SK-N-SH (cell line): ENCODE results near the gene CDC25B. TPM values are rescaled to one million over a fixed set of nuclear protein-coding genes. Genes with fewer than 3 reads are reported as not detected.

Experiments
- CTCF ChIA-PET: fragments of 300-600, 350-600 bp; formaldehyde crosslinking; extraction: SDS; loops from one replicate; lab custom pipeline; 2021; lab: Yijun Ruan, JAX
- POLR2A ChIA-PET: fragments of 350-600 bp; sonication (Branson Sonifier 250); formaldehyde crosslinking; extraction: SDS; loops from one replicate; lab custom pipeline; 2020; ENCODE audit warnings: antibody characterized with exemption, inconsistent platforms; lab: Yijun Ruan, JAX
- DNase-seq: peaks from one replicate; pipeline ENCODE4 v3.0.0; 2012
- H2AFZ ChIP-seq: fragments of 200-600 bp; sonication (generic); 2 replicates; pipeline ENCODE4 v1.8.1; 2016; ENCODE audit warnings: antibody characterized with exemption, mild to moderate bottlenecking, low read depth
- H3F3A ChIP-seq: fragments of 200-600 bp; sonication (generic); replicated peaks from 2 replicates; pipeline ENCODE3; 2016; ENCODE audit warnings: antibody characterized with exemption, mild to moderate bottlenecking; ENCODE audit not compliant: insufficient read depth
- H3K27ac ChIP-seq, 2 experiments: fragments of 200-500 bp in 1 of 2; fragments of 200-600 bp in 1 of 2; sonication (Bioruptor generic) in 1 of 2; sonication (generic), shearing (Covaris generic) in 1 of 2; 2 replicates each; pipeline versions ENCODE4 v1.5.1 to v1.6.1; 2014 to 2016; ENCODE audit warnings: low read depth in 2 of 2, inconsistent platforms in 1 of 2, low read length in 1 of 2, mild to moderate bottlenecking in 1 of 2, mixed read lengths in 1 of 2
- H3K27me3 ChIP-seq: fragments of 200-600 bp; sonication (generic), shearing (Covaris generic); 2 replicates; pipeline ENCODE4 v1.6.1; 2016; ENCODE audit warnings: mixed run types; ENCODE audit not compliant: insufficient read depth
- H3K36me3 ChIP-seq, 2 experiments: fragments of 200-500 bp in 1 of 2; fragments of 200-600 bp in 1 of 2; sonication (Bioruptor generic) in 1 of 2; sonication (generic) in 1 of 2; replicated peaks in 1 of 2; 2 replicates each; pipeline versions ENCODE3 to v1.5.1; 2014 to 2016; ENCODE audit warnings: low read length in 1 of 2, mild to moderate bottlenecking in 1 of 2; ENCODE audit not compliant: insufficient read depth in 2 of 2, control insufficient read depth in 1 of 2
- H3K4me1 ChIP-seq, 2 experiments: fragments of 200-500 bp in 1 of 2; fragments of 200-600 bp in 1 of 2; sonication (Bioruptor generic) in 1 of 2; sonication (generic), shearing (Covaris generic) in 1 of 2; 2 replicates each; pipeline versions ENCODE4 v1.5.1 to v1.6.1; 2014 to 2016; ENCODE audit warnings: low read depth in 1 of 2, low read length in 1 of 2, mixed run types in 1 of 2; ENCODE audit not compliant: insufficient read depth in 2 of 2, control insufficient read depth in 1 of 2
- H3K4me2 ChIP-seq: fragments of 200-600 bp; sonication (generic), shearing (Covaris generic); 2 replicates; pipeline ENCODE4 v1.6.1; 2017; ENCODE audit warnings: mixed run types
- H3K4me3 ChIP-seq, 2 experiments: fragments of 200-500 bp in 1 of 2; fragments of 200-600 bp in 1 of 2; sonication (Bioruptor generic) in 1 of 2; sonication (generic), shearing (Covaris generic) in 1 of 2; 2 replicates each; pipeline versions ENCODE4 v1.5.1 to v1.8.1; 2014 to 2016; ENCODE audit warnings: low read depth in 2 of 2, inconsistent platforms in 1 of 2, low read length in 1 of 2, mild to moderate bottlenecking in 1 of 2, mixed read lengths in 1 of 2, moderate library complexity in 1 of 2
- H3K79me2 ChIP-seq: fragments of 200-600 bp; sonication (generic); 2 replicates; pipeline ENCODE4 v1.8.1; 2017; ENCODE audit warnings: mild to moderate bottlenecking; ENCODE audit not compliant: insufficient read depth
- H3K9ac ChIP-seq: fragments of 200-600 bp; sonication (generic); 2 replicates; pipeline ENCODE4 v1.6.1; 2017; ENCODE audit warnings: mixed run types
- H3K9me2 ChIP-seq: fragments of 200-600 bp; sonication (generic); 2 replicates; pipeline ENCODE4 v1.6.1; 2017; ENCODE audit warnings: mixed run types
- H3K9me3 ChIP-seq: fragments of 200-600 bp; sonication (generic); 2 replicates; pipeline ENCODE4 v1.6.1; 2017; ENCODE audit warnings: mixed run types, mild to moderate bottlenecking, moderate library complexity
- H4K20me1 ChIP-seq: fragments of 200-600 bp; sonication (generic); 2 replicates; pipeline ENCODE4 v1.6.1; 2017; ENCODE audit warnings: mild to moderate bottlenecking, mixed run types; ENCODE audit not compliant: insufficient read depth
- ELF1 ChIP-seq: IDR thresholded peaks from 2 replicates; pipeline ENCODE4 v1.4.0; 2012
- EP300 ChIP-seq, 2 experiments: IDR thresholded peaks; 2 replicates each; pipeline versions ENCODE4 v1.4.0 to v1.6.1; 2012; ENCODE audit warnings: borderline replicate concordance in 1 of 2, low read depth in 1 of 2, low read length in 1 of 2
- EZH2phosphoT487 ChIP-seq: fragments of 200-600 bp; sonication (generic); IDR thresholded peaks from 2 replicates; pipeline ENCODE4 v1.6.1; 2017; ENCODE audit warnings: low read depth, mixed run types, mild to moderate bottlenecking, antibody characterized with exemption, moderate library complexity, borderline replicate concordance
- FOXJ3 ChIP-seq: sonication (generic); formaldehyde crosslinking; IDR thresholded peaks from 2 replicates; pipeline ENCODE4 v1.5.1; 2020; ENCODE audit warnings: mild to moderate bottlenecking, missing genetic modification reagents
- FOXM1 ChIP-seq: IDR thresholded peaks from 2 replicates; pipeline ENCODE4 v1.4.0; 2012; ENCODE audit warnings: low read depth, mild to moderate bottlenecking
- GABPA ChIP-seq: IDR thresholded peaks from 2 replicates; pipeline ENCODE4 v1.4.0; 2012; ENCODE audit warnings: low read depth, mild to moderate bottlenecking
- GATA2 ChIP-seq: sonication (generic); formaldehyde crosslinking; IDR thresholded peaks from 2 replicates; pipeline ENCODE4 v1.5.0; 2020; ENCODE audit warnings: mild to moderate bottlenecking, missing genetic modification reagents
- MXI1 ChIP-seq: IDR thresholded peaks from 2 replicates; pipeline ENCODE4 v1.6.1; 2012; ENCODE audit warnings: mild to moderate bottlenecking, low read depth, low read length, improper control_type of control experiment
- POLR2AphosphoS5 ChIP-seq: IDR thresholded peaks from 2 replicates; pipeline ENCODE4 v1.6.1; 2012; ENCODE audit warnings: low read depth, low read length
- RFX5 ChIP-seq: IDR thresholded peaks from 2 replicates; pipeline ENCODE4 v1.6.1; 2012; ENCODE audit warnings: mild to moderate bottlenecking, improper control_type of control experiment, low read length
- RXRA ChIP-seq: IDR thresholded peaks from 2 replicates; pipeline ENCODE4 v1.4.0; 2012; ENCODE audit warnings: low read depth, mild to moderate bottlenecking, borderline replicate concordance
- SMC3 ChIP-seq: IDR thresholded peaks from 2 replicates; pipeline ENCODE4 v1.6.1; 2012; ENCODE audit warnings: low read depth, low read length, improper control_type of control experiment
- TAF1 ChIP-seq: IDR thresholded peaks from 2 replicates; pipeline ENCODE4 v1.6.1; 2012; ENCODE audit warnings: low read depth, mild to moderate bottlenecking, low read length, moderate library complexity, borderline replicate concordance
- TEAD4 ChIP-seq: IDR thresholded peaks from 2 replicates; pipeline ENCODE4 v1.4.0; 2012; ENCODE audit warnings: mild to moderate bottlenecking, borderline replicate concordance; ENCODE audit not compliant: insufficient read depth
- USF2 ChIP-seq: fragments of 150-350 bp; IDR thresholded peaks from 2 replicates; pipeline ENCODE4 v1.6.1; 2017; ENCODE audit warnings: antibody characterized with exemption, low read length, low read depth, borderline replicate concordance
- YY1 ChIP-seq: IDR thresholded peaks from 2 replicates; pipeline ENCODE4 v1.4.0; 2012; ENCODE audit warnings: low read depth, mild to moderate bottlenecking
- WGBS: methylation state at CpG from one replicate; pipeline ENCODE4 v1.1.6; 2017; ENCODE audit warnings: low lambda C conversion rate; 5-methylcytosine and 5-hydroxymethylcytosine counted together
- polyA plus RNA-seq, 3 experiments: library from polyadenylated mRNA; depleted of rRNA; stranded (reverse); fragments of >200 nt; gene quantifications; 2 replicates each; pipeline ENCODE4 v1.2.3, GENCODE V29; 2012
- TF ChIP-seq, protein P1 (sequence below): fragments of 200-600 bp; sonication (generic); IDR thresholded peaks from 2 replicates; pipeline ENCODE4 v1.6.1; 2017; ENCODE audit warnings: antibody characterized with exemption, mild to moderate bottlenecking, moderate library complexity
- TF ChIP-seq, protein P2 (sequence below): IDR thresholded peaks from 2 replicates; pipeline ENCODE4 v1.4.0; 2012; ENCODE audit warnings: low read depth, borderline replicate concordance
- TF ChIP-seq, protein P3 (sequence below): IDR thresholded peaks from 2 replicates; pipeline ENCODE4 v1.6.1; 2012; ENCODE audit warnings: mild to moderate bottlenecking, low read depth, low read length, moderate library complexity

CDC25B gene
- polyA plus RNA-seq, 1 of the 3 experiments (the other 2 are of a cell fraction) = 56.5 TPM

GRCh38 chr20:3802524-3803239 lies 6.6 kb downstream of the CDC25B start:
- Histone ChIP-seq H3K9ac (no peak overlapping the region), H3F3A (peaks cover 31% of the 10 kb centered on the region), H3K9me2 (no peaks in the 10 kb centered on the region), H2AFZ (no peak overlapping the region), H3K27ac (no peak overlapping the region), H3K4me3 (no peak overlapping the region), H3K9me3 (no peaks in the 10 kb centered on the region), H3K36me3 (peaks cover 26 to 46% of the 10 kb centered on the region in 2 experiments), H3K4me2 (no peak overlapping the region), H3K27me3 (no peaks in the 10 kb centered on the region), H3K79me2 (peaks cover 32% of the 10 kb centered on the region), H3K4me1 (peaks cover 36 to 38% of the 10 kb centered on the region in 2 experiments), H4K20me1 (no peaks in the 10 kb centered on the region)
- ChIA-PET CTCF (no interaction called here), POLR2A (no interaction called here)
- 93% methylated on average over 11 of the region's 11 CpGs for WGBS
- TF ChIP-seq POLR2AphosphoS5 = no peak
- no peak for TF ChIP-seq ELF1
- TF ChIP-seq, protein P1, sequence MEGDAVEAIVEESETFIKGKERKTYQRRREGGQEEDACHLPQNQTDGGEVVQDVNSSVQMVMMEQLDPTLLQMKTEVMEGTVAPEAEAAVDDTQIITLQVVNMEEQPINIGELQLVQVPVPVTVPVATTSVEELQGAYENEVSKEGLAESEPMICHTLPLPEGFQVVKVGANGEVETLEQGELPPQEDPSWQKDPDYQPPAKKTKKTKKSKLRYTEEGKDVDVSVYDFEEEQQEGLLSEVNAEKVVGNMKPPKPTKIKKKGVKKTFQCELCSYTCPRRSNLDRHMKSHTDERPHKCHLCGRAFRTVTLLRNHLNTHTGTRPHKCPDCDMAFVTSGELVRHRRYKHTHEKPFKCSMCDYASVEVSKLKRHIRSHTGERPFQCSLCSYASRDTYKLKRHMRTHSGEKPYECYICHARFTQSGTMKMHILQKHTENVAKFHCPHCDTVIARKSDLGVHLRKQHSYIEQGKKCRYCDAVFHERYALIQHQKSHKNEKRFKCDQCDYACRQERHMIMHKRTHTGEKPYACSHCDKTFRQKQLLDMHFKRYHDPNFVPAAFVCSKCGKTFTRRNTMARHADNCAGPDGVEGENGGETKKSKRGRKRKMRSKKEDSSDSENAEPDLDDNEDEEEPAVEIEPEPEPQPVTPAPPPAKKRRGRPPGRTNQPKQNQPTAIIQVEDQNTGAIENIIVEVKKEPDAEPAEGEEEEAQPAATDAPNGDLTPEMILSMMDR = no peak
- no peak for TF ChIP-seq SMC3
- no peak for TF ChIP-seq EP300 (IDR thresholded peaks at IDR 0.05; ENCODE audit: borderline replicate concordance in 1 of 2, low read depth in 1 of 2, low read length in 1 of 2)
- TF ChIP-seq RFX5 = no peak
- TF ChIP-seq GATA2 (CRISPR knock-in tag) = no peak
- TF ChIP-seq USF2 = no peak
- no peak for TF ChIP-seq TAF1
- TF ChIP-seq YY1 = no peak
- TF ChIP-seq MXI1 = no peak
- DNase-seq = no peak

- H3K36me3 ChIP-seq = peaks cover 21 to 42% of the 10 kb centered on the region in 2 experiments
- no peaks in the 10 kb centered on the region for H4K20me1 ChIP-seq
- ChIA-PET CTCF (no interaction called here), POLR2A (interaction anchor here (0.9 kb wide), 1 partner anchor 15 kb away, joined by 5 read pairs; no protein-coding TSS in a partner anchor)
- no peak overlapping the region for H3K27ac ChIP-seq
- H3K4me2 ChIP-seq = no peak overlapping the region
- no peak overlapping the region for H3K4me3 ChIP-seq
- no peak overlapping the region for H3K9ac ChIP-seq
- DNase-seq = no peak
- peaks cover 37% of the 10 kb centered on the region for H3F3A ChIP-seq
- 91% methylated on average over 9 of the region's 14 CpGs for WGBS
- peaks cover 36 to 39% of the 10 kb centered on the region in 2 experiments; a peak in 3 of 4 replicates for H3K4me1 ChIP-seq
- no peak overlapping the region for H2AFZ ChIP-seq
- H3K27me3 ChIP-seq = no peaks in the 10 kb centered on the region
- H3K79me2 ChIP-seq = peaks cover 26% of the 10 kb centered on the region
- no peaks in the 10 kb centered on the region for H3K9me2 ChIP-seq
- no peaks in the 10 kb centered on the region for H3K9me3 ChIP-seq
- no peak for TF ChIP-seq FOXM1
- TF ChIP-seq TEAD4 = no peak
- TF ChIP-seq, protein P2, sequence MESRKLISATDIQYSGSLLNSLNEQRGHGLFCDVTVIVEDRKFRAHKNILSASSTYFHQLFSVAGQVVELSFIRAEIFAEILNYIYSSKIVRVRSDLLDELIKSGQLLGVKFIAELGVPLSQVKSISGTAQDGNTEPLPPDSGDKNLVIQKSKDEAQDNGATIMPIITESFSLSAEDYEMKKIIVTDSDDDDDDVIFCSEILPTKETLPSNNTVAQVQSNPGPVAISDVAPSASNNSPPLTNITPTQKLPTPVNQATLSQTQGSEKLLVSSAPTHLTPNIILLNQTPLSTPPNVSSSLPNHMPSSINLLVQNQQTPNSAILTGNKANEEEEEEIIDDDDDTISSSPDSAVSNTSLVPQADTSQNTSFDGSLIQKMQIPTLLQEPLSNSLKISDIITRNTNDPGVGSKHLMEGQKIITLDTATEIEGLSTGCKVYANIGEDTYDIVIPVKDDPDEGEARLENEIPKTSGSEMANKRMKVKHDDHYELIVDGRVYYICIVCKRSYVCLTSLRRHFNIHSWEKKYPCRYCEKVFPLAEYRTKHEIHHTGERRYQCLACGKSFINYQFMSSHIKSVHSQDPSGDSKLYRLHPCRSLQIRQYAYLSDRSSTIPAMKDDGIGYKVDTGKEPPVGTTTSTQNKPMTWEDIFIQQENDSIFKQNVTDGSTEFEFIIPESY = no peak
- no peak for TF ChIP-seq GABPA
- TF ChIP-seq, protein P3, sequence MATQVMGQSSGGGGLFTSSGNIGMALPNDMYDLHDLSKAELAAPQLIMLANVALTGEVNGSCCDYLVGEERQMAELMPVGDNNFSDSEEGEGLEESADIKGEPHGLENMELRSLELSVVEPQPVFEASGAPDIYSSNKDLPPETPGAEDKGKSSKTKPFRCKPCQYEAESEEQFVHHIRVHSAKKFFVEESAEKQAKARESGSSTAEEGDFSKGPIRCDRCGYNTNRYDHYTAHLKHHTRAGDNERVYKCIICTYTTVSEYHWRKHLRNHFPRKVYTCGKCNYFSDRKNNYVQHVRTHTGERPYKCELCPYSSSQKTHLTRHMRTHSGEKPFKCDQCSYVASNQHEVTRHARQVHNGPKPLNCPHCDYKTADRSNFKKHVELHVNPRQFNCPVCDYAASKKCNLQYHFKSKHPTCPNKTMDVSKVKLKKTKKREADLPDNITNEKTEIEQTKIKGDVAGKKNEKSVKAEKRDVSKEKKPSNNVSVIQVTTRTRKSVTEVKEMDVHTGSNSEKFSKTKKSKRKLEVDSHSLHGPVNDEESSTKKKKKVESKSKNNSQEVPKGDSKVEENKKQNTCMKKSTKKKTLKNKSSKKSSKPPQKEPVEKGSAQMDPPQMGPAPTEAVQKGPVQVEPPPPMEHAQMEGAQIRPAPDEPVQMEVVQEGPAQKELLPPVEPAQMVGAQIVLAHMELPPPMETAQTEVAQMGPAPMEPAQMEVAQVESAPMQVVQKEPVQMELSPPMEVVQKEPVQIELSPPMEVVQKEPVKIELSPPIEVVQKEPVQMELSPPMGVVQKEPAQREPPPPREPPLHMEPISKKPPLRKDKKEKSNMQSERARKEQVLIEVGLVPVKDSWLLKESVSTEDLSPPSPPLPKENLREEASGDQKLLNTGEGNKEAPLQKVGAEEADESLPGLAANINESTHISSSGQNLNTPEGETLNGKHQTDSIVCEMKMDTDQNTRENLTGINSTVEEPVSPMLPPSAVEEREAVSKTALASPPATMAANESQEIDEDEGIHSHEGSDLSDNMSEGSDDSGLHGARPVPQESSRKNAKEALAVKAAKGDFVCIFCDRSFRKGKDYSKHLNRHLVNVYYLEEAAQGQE = no peak
- no peak for TF ChIP-seq TAF1
- TF ChIP-seq EZH2phosphoT487 = no peak
- no peak for TF ChIP-seq FOXJ3
- no peak for TF ChIP-seq RXRA
Measured at GRCh38 chr20:3803289-3803688, 7.2 kb downstream of the CDC25B start.
